ENCODE results near the gene SARNP.

SARNP gene

DNA sequence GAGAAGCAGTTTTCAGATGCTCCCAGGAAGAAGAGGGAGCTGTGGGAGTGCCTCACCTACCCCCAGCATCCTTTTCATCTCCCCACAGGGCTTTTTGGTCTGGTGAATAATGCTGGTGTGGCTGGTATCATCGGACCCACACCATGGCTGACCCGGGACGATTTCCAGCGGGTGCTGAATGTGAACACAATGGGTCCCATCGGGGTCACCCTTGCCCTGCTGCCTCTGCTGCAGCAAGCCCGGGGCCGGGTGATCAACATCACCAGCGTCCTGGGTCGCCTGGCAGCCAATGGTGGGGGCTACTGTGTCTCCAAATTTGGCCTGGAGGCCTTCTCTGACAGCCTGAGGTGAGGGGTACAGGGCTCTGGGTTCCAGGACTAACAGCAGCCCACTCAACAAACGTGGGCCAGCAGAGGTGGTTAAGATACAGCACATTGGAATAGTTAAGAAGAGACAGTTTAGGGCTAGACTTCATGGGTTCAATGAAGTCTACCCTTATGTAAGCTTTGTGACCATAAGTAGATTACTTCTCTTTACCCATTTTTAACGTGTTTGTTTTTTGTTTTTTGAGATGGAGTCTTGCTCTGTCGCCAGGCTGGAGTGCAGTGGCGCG, 95.8 kb downstream of the SARNP start:
- DNase-seq: no peak

DNA sequence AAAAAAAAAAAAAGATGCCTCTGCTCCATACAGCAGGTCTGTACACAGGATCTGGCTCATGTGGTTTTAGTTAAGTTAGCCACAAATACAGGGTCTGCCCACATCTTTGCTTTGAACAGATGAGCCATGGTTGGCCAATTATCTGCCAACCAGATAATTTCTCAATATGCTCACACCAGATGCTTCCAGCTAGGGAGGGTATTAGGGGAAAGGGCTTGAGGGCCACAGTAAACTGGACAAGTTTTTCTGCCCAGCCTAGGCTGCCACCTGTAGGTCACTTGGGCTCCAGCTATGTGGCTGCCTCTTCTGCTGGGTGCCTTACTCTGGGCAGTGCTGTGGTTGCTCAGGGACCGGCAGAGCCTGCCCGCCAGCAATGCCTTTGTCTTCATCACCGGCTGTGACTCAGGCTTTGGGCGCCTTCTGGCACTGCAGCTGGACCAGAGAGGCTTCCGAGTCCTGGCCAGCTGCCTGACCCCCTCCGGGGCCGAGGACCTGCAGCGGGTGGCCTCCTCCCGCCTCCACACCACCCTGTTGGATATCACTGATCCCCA, 96.6 kb downstream of the SARNP start:
- DNase-seq: no peak

- DNase-seq: no peak
These were observed 97.4 kb downstream of the SARNP start, which contains the start of gene RDH5 for GRCh38 chr12:55720071-55720564. Gene RDH5 (plus strand): TSS chr12:55720393. CDS start chr12:55721185, 792 bp downstream.

- DNase-seq: no peak
These were observed 98.2 kb downstream of the SARNP start for GRCh38 chr12:55719371-55719770.

- no peak for DNase-seq
These were observed 98.8 kb downstream of the SARNP start for GRCh38 chr12:55718624-55719275.

GRCh38 chr12:55718015-55718414, 99.5 kb downstream of the SARNP start:
- no peak for DNase-seq

- no peak for DNase-seq
These were observed 100.2 kb downstream of the SARNP start for GRCh38 chr12:55717011-55718007.

- no peak for DNase-seq
These were observed 101.0 kb downstream of the SARNP start for GRCh38 chr12:55716582-55716957.

- peak; percentile 82 for DNase-seq
These were observed 101.5 kb downstream of the SARNP start, which contains the start of gene BLOC1S1 for GRCh38 chr12:55715833-55716581. Gene BLOC1S1 (plus strand): TSS chr12:55716046. CDS start chr12:55716052, 6 bp downstream.

DNA sequence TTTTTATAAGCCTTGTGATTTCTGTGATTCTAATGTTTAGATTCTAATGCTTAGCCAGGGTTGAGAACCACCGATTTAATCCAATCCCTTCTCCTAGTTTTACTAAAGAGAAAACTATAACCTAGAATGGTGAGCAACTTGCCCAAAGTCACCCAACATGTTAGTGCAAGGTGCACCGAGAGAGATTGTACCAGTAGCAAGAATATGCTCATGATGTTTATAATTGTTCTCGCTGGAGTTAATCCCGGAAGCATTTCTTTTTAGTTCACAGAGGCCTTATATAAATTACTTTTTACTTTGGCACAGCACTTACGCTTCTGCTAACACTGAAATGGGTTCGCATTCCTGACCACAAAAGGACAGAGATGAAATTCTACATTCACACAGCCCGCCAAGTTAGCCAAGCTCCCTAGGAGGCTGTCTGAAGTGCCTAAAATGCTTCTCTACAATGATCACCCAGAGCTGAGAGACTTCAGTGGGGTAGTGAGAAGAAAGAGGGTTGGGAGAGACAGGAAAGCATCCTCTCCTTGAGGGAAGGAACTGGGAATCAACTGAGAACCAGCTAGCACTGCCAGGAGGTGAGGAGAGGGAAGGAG, 102.3 kb downstream of the SARNP start:
- no peak for DNase-seq

DNA sequence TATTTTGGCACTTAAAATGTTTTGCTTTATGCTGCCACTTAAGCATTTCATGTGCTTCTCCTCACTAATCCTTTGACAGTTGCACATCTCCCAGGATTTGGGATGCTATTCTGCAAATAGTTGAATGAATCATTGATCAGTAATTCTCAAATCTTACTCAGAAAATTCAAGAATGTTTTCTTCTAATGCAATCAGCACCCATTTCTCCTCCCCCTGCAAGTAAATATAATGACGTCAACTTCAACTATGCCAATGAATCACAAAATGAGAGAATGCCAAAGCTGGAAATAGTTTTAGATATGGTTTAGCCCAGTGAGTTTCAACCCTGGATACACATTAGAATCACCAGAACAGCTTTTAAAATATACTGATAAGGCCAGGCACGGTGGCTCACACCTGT, 103.8 kb downstream of the SARNP start:
- DNase-seq: no peak

- no peak for DNase-seq
These were observed 104.7 kb downstream of the SARNP start for GRCh38 chr12:55712700-55713415.

- DNase-seq: no peak
These were observed 105.6 kb downstream of the SARNP start for GRCh38 chr12:55711786-55712553.

DNA sequence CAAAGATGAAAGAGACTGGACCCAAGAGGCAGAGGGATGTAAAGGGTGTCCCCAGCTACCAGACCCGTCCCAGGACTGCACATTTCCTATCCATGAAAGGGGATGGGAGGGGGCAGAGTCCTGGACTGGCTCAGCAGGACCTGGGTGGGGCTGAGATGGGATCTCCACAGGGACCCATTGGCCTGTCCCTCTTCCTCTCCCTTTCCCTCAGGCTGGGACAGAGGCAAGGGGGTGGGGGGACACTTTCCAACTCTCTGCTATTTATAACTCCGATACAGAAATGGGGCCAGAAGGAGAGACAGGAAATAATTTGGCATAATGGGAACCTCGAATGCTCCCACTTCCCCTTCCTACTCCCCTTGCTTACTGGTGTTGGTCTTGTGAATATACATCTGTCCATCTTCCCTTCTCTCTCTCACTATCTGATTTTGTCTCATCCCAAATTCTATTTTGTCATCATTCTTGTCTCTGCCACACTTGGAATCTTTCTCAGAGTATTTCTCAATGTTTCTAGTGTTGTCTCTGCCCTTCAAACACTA, 108.8 kb downstream of the SARNP start:
- DNase-seq: no peak

DNA sequence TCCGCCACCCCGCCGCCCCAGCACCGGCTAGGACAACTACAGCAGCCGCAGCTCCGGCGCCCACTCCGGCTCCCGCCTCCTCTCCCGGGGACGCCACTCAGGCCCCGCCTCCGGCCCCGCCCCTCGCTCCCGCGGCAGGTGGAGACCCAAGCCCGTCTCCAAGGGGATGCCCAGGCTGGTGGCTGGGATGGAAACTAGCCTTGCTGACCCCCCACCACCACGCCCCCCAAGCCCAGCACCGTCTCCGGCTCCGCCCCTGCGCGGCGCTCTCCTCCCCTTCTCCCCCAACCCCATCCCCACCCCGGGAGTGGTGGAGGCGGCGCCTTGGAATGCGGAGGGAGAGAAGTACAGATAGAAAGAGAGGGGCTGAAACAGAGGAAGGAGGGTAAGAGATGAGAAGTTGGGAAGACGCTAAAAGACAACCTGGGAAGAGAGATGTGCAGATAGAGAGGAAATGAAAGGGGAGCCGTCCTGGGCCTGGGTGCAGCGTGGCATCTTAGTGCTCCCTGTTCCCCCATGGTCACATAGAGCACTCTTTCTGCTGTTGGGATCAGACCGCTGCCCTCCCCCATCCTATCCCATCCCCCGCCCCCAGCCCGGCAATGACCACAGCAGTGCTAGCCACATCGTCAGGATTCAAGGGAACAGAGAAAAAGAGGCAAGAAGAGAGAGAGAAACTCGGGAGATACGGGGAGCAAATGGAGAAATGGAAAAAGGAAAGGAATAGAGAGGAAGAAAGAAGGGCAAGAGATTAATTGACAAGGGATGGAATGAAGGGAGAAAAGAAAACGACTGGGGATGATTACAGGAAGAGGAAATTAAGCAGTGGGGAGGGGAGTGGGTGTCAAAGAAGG, 109.5 kb downstream of the SARNP start, which contains the start of gene ITGA7:
ITGA7 (minus strand) TSS at position 64 of the 854 bp plus-strand sequence. CDS start 222 bp downstream, outside the sequence.
- no peak for DNase-seq

Data from DMS153 (cell line).